Stimulated activated naive CD8-positive, alpha-beta T cell treated with anti-CD3 and anti-CD28 coated beads, Interleukin-15, Interleukin-2, amounts not matched to agents 100 ng/mL and 50 ng/mL, for 24 hours (primary cell): ENCODE data around the gene PTP4A2.

ENCODE experiments used
- H3K27ac Mint-ChIP-seq: one replicate; pipeline ENCODE4 v1.8.0; 2021; ENCODE audit warnings: mild to moderate bottlenecking, mixed read lengths
- H3K27me3 Mint-ChIP-seq: one replicate; pipeline ENCODE4 v1.8.0; 2021; ENCODE audit warnings: mixed read lengths
- H3K36me3 Mint-ChIP-seq: one replicate; pipeline ENCODE4 v1.8.0; 2021; ENCODE audit warnings: low read depth, mixed read lengths
- H3K4me1 Mint-ChIP-seq: one replicate; pipeline ENCODE4 v1.8.0; 2021; ENCODE audit warnings: low read depth, mixed read lengths
- H3K4me3 Mint-ChIP-seq: one replicate; pipeline ENCODE4 v1.8.0; 2021; ENCODE audit warnings: mild to moderate bottlenecking, mixed read lengths
- H3K9me3 Mint-ChIP-seq: one replicate; pipeline ENCODE4 v1.8.0; 2021; ENCODE audit warnings: mixed read lengths

Gene PTP4A2

GRCh38 chr1:31871703-31872102 lies 66.5 kb downstream of the PTP4A2 start:
- Mint-ChIP-seq H3K27ac (no peak overlapping the region), H3K4me1 (peaks cover 24% of the 10 kb centered on the region), H3K4me3 (no peak overlapping the region), H3K36me3 (peaks cover 5% of the 10 kb centered on the region), H3K27me3 (no peaks in the 10 kb centered on the region), H3K9me3 (peaks cover 7% of the 10 kb centered on the region)

DNA sequence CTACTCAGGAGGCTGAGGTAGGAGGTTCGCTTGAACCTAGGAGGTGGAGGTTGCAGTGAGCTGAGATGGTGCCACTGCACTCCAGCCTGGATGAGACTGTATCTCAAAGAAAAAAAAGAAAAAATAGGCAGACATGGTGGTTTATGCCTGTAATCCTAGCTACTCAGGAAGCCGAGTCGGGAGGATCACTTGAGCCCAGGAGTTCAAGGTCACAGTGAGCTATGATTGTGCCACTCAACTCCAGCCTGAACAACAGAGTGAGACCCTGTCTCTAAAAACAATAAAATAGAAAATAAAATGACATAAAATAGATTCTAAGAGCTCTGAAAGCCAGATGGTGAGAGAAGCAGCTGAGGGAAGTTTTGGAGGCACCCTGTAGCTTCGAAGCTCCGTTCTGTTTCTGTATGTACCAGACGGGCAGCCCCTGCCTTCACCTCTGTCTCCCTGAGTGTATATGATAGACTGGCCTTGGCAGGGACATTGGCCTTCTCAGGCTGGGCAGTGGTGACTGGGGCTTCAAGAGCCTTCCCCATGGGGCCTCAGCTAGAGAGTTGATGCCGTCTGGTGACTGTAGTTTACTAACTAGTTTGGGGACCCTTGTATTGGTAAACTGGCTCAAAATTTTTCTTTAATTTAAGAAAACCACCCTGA lies 68.0 kb downstream of the PTP4A2 start:
- Mint-ChIP-seq H3K9me3 (peaks cover 7% of the 10 kb centered on the region), H3K36me3 (peaks cover 5% of the 10 kb centered on the region), H3K4me1 (peaks cover 29% of the 10 kb centered on the region), H3K27ac (no peak overlapping the region), H3K27me3 (no peaks in the 10 kb centered on the region), H3K4me3 (no peak overlapping the region)

GRCh38 chr1:31869449-31869848 lies 68.7 kb downstream of the PTP4A2 start:
- Mint-ChIP-seq H3K4me3 (no peak overlapping the region), H3K27me3 (no peaks in the 10 kb centered on the region), H3K36me3 (peaks cover 5% of the 10 kb centered on the region), H3K4me1 (peaks cover 29% of the 10 kb centered on the region), H3K27ac (no peak overlapping the region), H3K9me3 (peaks cover 7% of the 10 kb centered on the region)

- Mint-ChIP-seq H3K4me1 (peaks cover 29% of the 10 kb centered on the region), H3K27ac (no peak overlapping the region), H3K4me3 (no peak overlapping the region), H3K27me3 (no peaks in the 10 kb centered on the region), H3K9me3 (peaks cover 7% of the 10 kb centered on the region), H3K36me3 (peaks cover 5% of the 10 kb centered on the region)
Observed at GRCh38 chr1:31868862-31869261, 69.3 kb downstream of the PTP4A2 start.

- Mint-ChIP-seq H3K27me3 (no peaks in the 10 kb centered on the region), H3K9me3 (no peaks in the 10 kb centered on the region), H3K27ac (no peak overlapping the region), H3K4me3 (no peak overlapping the region), H3K4me1 (peaks cover 16% of the 10 kb centered on the region), H3K36me3 (no peaks in the 10 kb centered on the region)
Observed at GRCh38 chr1:31867546-31867945, 70.6 kb downstream of the PTP4A2 start.

- Mint-ChIP-seq H3K4me1 (peaks cover 14% of the 10 kb centered on the region), H3K36me3 (no peaks in the 10 kb centered on the region), H3K27me3 (no peaks in the 10 kb centered on the region), H3K4me3 (no peak overlapping the region), H3K27ac (no peak overlapping the region), H3K9me3 (no peaks in the 10 kb centered on the region)
Observed at GRCh38 chr1:31866450-31867032, 71.6 kb downstream of the PTP4A2 start.

- Mint-ChIP-seq H3K27me3 (no peaks in the 10 kb centered on the region), H3K4me3 (no peak overlapping the region), H3K36me3 (no peaks in the 10 kb centered on the region), H3K4me1 (peaks cover 16% of the 10 kb centered on the region), H3K9me3 (no peaks in the 10 kb centered on the region), H3K27ac (no peak overlapping the region)
Observed at GRCh38 chr1:31865728-31866449, 72.3 kb downstream of the PTP4A2 start.

- H3K4me3 Mint-ChIP-seq = no peak overlapping the region
- H3K36me3 Mint-ChIP-seq = no peaks in the 10 kb centered on the region
- H3K9me3 Mint-ChIP-seq = no peaks in the 10 kb centered on the region
- peaks cover 8% of the 10 kb centered on the region for H3K4me1 Mint-ChIP-seq
- no peaks in the 10 kb centered on the region for H3K27me3 Mint-ChIP-seq
- no peak overlapping the region for H3K27ac Mint-ChIP-seq
Observed at GRCh38 chr1:31862071-31862470, 76.1 kb downstream of the PTP4A2 start.

DNA sequence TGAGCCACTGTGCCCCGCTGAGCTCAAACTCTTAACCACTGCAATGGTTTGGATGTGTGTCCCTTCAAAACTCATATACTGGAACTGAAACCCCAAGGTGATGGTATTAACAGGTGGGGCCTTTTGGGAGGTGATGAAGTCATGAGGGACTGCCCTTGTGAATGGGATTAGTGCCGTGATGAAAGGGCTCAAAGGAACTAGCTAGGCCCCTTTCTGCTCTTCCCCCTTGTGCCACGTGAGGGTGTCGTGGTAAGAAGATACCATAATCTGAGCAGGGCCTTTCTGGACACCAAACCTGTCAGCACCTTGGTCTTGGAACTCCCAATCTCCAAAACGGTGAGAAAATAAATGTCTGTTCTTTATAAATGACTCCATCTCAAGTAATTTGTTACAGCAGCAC lies 76.8 kb downstream of the PTP4A2 start:
- Mint-ChIP-seq H3K4me1 (peaks cover 4% of the 10 kb centered on the region), H3K4me3 (no peak overlapping the region), H3K27ac (no peak overlapping the region), H3K9me3 (no peaks in the 10 kb centered on the region), H3K36me3 (no peaks in the 10 kb centered on the region), H3K27me3 (no peaks in the 10 kb centered on the region)

- Mint-ChIP-seq H3K4me1 (peaks cover 3% of the 10 kb centered on the region), H3K9me3 (no peaks in the 10 kb centered on the region), H3K27me3 (no peaks in the 10 kb centered on the region), H3K4me3 (no peak overlapping the region), H3K36me3 (no peaks in the 10 kb centered on the region), H3K27ac (no peak overlapping the region)
Observed at GRCh38 chr1:31860581-31860980, 77.6 kb downstream of the PTP4A2 start.

GRCh38 chr1:31859719-31860118 lies 78.4 kb downstream of the PTP4A2 start:
- Mint-ChIP-seq H3K36me3 (no peaks in the 10 kb centered on the region), H3K27ac (no peak overlapping the region), H3K4me1 (peaks cover 3% of the 10 kb centered on the region), H3K9me3 (no peaks in the 10 kb centered on the region), H3K4me3 (no peak overlapping the region), H3K27me3 (no peaks in the 10 kb centered on the region)

DNA sequence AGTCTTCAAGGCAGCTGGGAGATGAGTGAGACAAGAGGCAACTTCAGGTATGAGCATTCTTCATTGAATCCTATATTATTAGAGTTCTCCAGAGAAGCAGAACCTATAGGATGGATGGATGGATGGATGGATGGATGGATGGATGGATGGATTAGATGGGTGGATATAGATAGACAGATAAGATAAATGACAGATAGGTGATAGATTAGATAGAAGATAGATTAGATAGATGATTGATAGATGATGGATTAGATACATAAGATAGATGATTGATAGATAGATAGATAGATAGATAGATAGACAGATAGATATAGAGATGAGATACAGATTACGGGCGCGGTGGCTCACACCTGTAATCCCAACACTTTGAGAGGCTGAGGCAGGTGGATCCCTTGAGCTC lies 79.1 kb downstream of the PTP4A2 start:
- Mint-ChIP-seq H3K4me1 (peaks cover 3% of the 10 kb centered on the region), H3K9me3 (no peaks in the 10 kb centered on the region), H3K4me3 (no peak overlapping the region), H3K27me3 (no peaks in the 10 kb centered on the region), H3K27ac (no peak overlapping the region), H3K36me3 (no peaks in the 10 kb centered on the region)

DNA sequence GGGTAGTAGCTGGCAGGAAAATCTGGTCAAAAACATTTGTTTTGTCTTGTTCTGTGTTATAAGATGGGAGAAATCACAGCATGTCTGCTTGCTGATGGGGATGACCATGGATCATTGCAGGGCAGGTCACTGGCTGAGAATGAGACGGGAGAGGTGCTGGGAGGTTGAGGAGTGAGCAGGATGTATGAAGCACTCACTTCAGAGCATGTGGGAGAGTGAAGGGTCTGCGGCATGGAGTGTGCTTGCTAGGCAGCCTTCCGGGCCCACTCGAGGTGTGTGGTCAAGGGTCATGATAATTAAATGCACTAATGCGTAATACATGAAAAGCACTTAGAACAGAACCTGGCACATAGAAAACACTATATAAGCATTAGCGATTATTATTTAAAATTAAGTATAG lies 80.3 kb downstream of the PTP4A2 start:
- Mint-ChIP-seq H3K4me3 (no peak overlapping the region), H3K27me3 (no peaks in the 10 kb centered on the region), H3K9me3 (no peaks in the 10 kb centered on the region), H3K36me3 (no peaks in the 10 kb centered on the region), H3K27ac (no peak overlapping the region), H3K4me1 (peaks cover 3% of the 10 kb centered on the region)
